Endothelial cell of umbilical vein (primary cell): ENCODE measurements around the gene SSRP1. TPM values are rescaled to one million over a fixed set of nuclear protein-coding genes. Genes with fewer than 3 reads are reported as not detected.
A peak's percentile ranks its signal among the peaks of the same experiment; 100 is the strongest.

Experiments
- BruUV-seq: library from RNA; stranded (reverse); fragments of 400-500 nt; replicated peaks from 2 replicates; lab custom pipeline; 2021; lab: Mats Ljungman, UMichigan
- CTCF ChIA-PET: fragments of 300-600, 350-600 bp; sonication (Branson Sonifier 250); formaldehyde crosslinking; loops from one replicate; lab custom pipeline; 2021; ENCODE audit warnings: antibody characterized with exemption, inconsistent platforms; lab: Charles Lee
- POLR2A ChIA-PET: fragments of 300-600, 350-600 bp; sonication (Branson Sonifier 250); formaldehyde crosslinking; loops from one replicate; lab custom pipeline; 2021; ENCODE audit warnings: antibody characterized with exemption, inconsistent platforms; lab: Charles Lee
- DNase-seq: peaks from one replicate; pipeline ENCODE4 v3.0.0-alpha.2; 2011; ENCODE audit warnings: low read depth, low spot score
- FAIRE-seq: peaks from 2 replicates; lab custom pipeline; 2011; peaks lifted over from hg19 to GRCh38; lab: Jason Lieb, UNC
- H2AFZ ChIP-seq: 2 replicates; pipeline ENCODE4 v1.6.0; 2012; ENCODE audit warnings: low read depth, low read length, control low read depth, inconsistent platforms
- H3K27ac ChIP-seq: 2 replicates; pipeline ENCODE4 v1.5.1; 2011; ENCODE audit warnings: low read depth, mild to moderate bottlenecking, control low read depth, low read length, moderate library complexity; ENCODE audit not compliant: insufficient read depth
- H3K27me3 ChIP-seq, 2 experiments: 2 replicates each; pipeline versions ENCODE4 v1.6.0 to v1.6.1; 2011; ENCODE audit warnings: low read length in 2 of 2, mixed read lengths in 1 of 2; ENCODE audit not compliant: control insufficient read depth in 2 of 2, insufficient read depth in 2 of 2
- H3K36me3 ChIP-seq, 2 experiments: 2 replicates in 1 of 2; 3 replicates in 1 of 2; pipeline ENCODE4 v1.5.1; 2011; ENCODE audit warnings: low read length in 2 of 2, mild to moderate bottlenecking in 1 of 2, moderate library complexity in 1 of 2; ENCODE audit not compliant: control insufficient read depth in 2 of 2, insufficient read depth in 2 of 2; ENCODE audit errors: extremely low read depth in 1 of 2
- H3K4me1 ChIP-seq: 3 replicates; pipeline ENCODE4 v1.5.1; 2011; ENCODE audit warnings: mild to moderate bottlenecking, low read length; ENCODE audit not compliant: control insufficient read depth, insufficient read depth; ENCODE audit errors: extremely low read depth
- H3K4me2 ChIP-seq: 2 replicates; pipeline ENCODE4 v1.6.1; 2011; ENCODE audit warnings: low read length, control low read depth, mixed read lengths; ENCODE audit not compliant: insufficient read depth
- H3K4me3 ChIP-seq, 3 experiments: fragments of 200-600 bp in 1 of 3; sonication (generic), shearing (Covaris generic) in 1 of 3; replicated peaks in 1 of 3; 2 replicates each; pipeline ENCODE4 v1.5.1; 2011 to 2016; ENCODE audit warnings: control low read depth in 3 of 3, low read length in 3 of 3, mild to moderate bottlenecking in 2 of 3, inconsistent platforms in 1 of 3, low read depth in 1 of 3, moderate library complexity in 1 of 3; ENCODE audit not compliant: insufficient read depth in 1 of 3
- H3K79me2 ChIP-seq: 2 replicates; pipeline ENCODE4 v1.6.0; 2012; ENCODE audit warnings: low read length, inconsistent platforms; ENCODE audit not compliant: control insufficient read depth, insufficient read depth
- H3K9ac ChIP-seq: replicated peaks from 2 replicates; pipeline ENCODE3; 2011; ENCODE audit warnings: low read length, control low read depth; ENCODE audit not compliant: insufficient read depth; ENCODE audit errors: extremely low read depth
- H3K9me1 ChIP-seq: replicated peaks from 3 replicates; pipeline ENCODE4 v1.6.0; 2011; ENCODE audit warnings: mild to moderate bottlenecking, low read length; ENCODE audit not compliant: control insufficient read depth, insufficient read depth; ENCODE audit errors: extremely low read depth
- H3K9me3 ChIP-seq: replicated peaks from 2 replicates; pipeline ENCODE4 v1.5.1; 2012; ENCODE audit warnings: low read length, inconsistent platforms; ENCODE audit not compliant: control insufficient read depth, insufficient read depth
- H4K20me1 ChIP-seq: replicated peaks from 2 replicates; pipeline ENCODE3; 2011; ENCODE audit warnings: mild to moderate bottlenecking, low read length; ENCODE audit not compliant: control insufficient read depth, insufficient read depth; ENCODE audit errors: extremely low read depth
- CTCF ChIP-seq, 2 donors: IDR thresholded peaks; 1 replicate in 1 of 2; 2 replicates in 1 of 2; pipeline ENCODE4 v1.5.1; 2011; ENCODE audit warnings: low read length in 2 of 2, mild to moderate bottlenecking in 2 of 2, moderate library complexity in 2 of 2, control low read depth in 1 of 2, inconsistent platforms in 1 of 2, low read depth in 1 of 2; ENCODE audit not compliant: insufficient read depth in 1 of 2; ENCODE audit errors: extremely low read depth in 1 of 2
- EZH2 ChIP-seq: IDR thresholded peaks from 2 replicates; pipeline ENCODE4 v1.6.1; 2012; ENCODE audit warnings: borderline replicate concordance, low read depth, mild to moderate bottlenecking, moderate library complexity, low read length, inconsistent platforms; ENCODE audit not compliant: severe bottlenecking
- FOS ChIP-seq: IDR thresholded peaks from 2 replicates; pipeline ENCODE4 v1.6.1; 2011; ENCODE audit warnings: mild to moderate bottlenecking, low read length, moderate library complexity, borderline replicate concordance; ENCODE audit not compliant: insufficient read depth
- GATA2 ChIP-seq: IDR thresholded peaks from 2 replicates; pipeline ENCODE4 v1.7.0; 2011; ENCODE audit warnings: low read depth, mild to moderate bottlenecking, moderate library complexity, mixed read lengths, low read length; ENCODE audit not compliant: insufficient read length, insufficient read depth
- JUN ChIP-seq: IDR thresholded peaks from 2 replicates; pipeline ENCODE4 v1.6.1; 2011; ENCODE audit warnings: borderline replicate concordance, low read depth; ENCODE audit not compliant: insufficient read length, insufficient read depth
- MYC ChIP-seq: IDR thresholded peaks from one replicate; pipeline ENCODE4 v1.6.1; 2011; ENCODE audit warnings: mild to moderate bottlenecking, low read depth, low read length
- POLR2A ChIP-seq: IDR thresholded peaks from 2 replicates; pipeline ENCODE4 v1.6.1; 2012; ENCODE audit warnings: low read depth, mild to moderate bottlenecking, control low read depth, low read length
- POLR2AphosphoS5 ChIP-seq: IDR thresholded peaks from 2 replicates; pipeline ENCODE4 v1.6.1; 2012; ENCODE audit warnings: low read depth, mild to moderate bottlenecking, control low read depth, low read length, moderate library complexity; ENCODE audit not compliant: insufficient read depth
- dilution Hi-C: fragments of 300-500 bp; cut with MboI; formaldehyde crosslinking; loops from one replicate; pipeline ENCODE4 v1.15.0; 2019; ENCODE audit warnings: low sequenced_read_pairs; ENCODE audit not compliant: extremely low pct_ligation_motif_present
- intact Hi-C: fragments of 100-400 bp; cut with micrococcal nuclease; formaldehyde crosslinking; loops from one replicate; pipeline ENCODE4 v1.10.0; 2022
- polyA plus RNA-seq, 4 experiments: library from polyadenylated mRNA; depleted of rRNA in 3 of 4; stranded (reverse) in 3 of 4; unstranded in 1 of 4; fragments of >200 nt; gene quantifications; 2 replicates each; pipeline versions ENCODE4 v1.2.1 to v1.2.3, GENCODE V29; 2011 to 2012; ENCODE audit warnings: missing spikeins in 1 of 4
- total RNA-seq: library from RNA; stranded (reverse); gene quantifications from 2 replicates; pipeline ENCODE4 v1.2.3, GENCODE V29; 2021
- TF ChIP-seq, protein P1 (sequence below): IDR thresholded peaks from 2 replicates; pipeline ENCODE4 v1.6.1; 2011; ENCODE audit not compliant: insufficient read depth, insufficient read length

Gene SSRP1
- total and polyA plus RNA-seq, 2 donors (not counting 3 experiments of a cell fraction or from before 2014, with no cell fraction given), result 130 to 146 TPM

- ChIA-PET CTCF (interaction anchor here (0.6 to 2.3 kb wide), 23 partner anchors 9 to 710 kb away, joined by 3 to 13 read pairs (median 3); partner anchors contain the start of genes P2RX3 and RTN4RL2), POLR2A (no interaction called here)
- peak; percentile 41 for DNase-seq
- Histone ChIP-seq H3K4me3 (no peak overlapping the region), H2AFZ (peak overlapping the region; percentile 89), H3K27ac (no peak overlapping the region), H3K9ac (no peak overlapping the region), H4K20me1 (no peaks in the 10 kb centered on the region), H3K4me1 (no peaks in the 10 kb centered on the region), H3K36me3 (no peaks in the 10 kb centered on the region), H3K79me2 (no peaks in the 10 kb centered on the region), H3K27me3 (no peaks in the 10 kb centered on the region), H3K9me1 (no peaks in the 10 kb centered on the region), H3K9me3 (no peaks in the 10 kb centered on the region), H3K4me2 (no peak overlapping the region)
- intact Hi-C loops, result loop anchor here (1.0 to 5.0 kb wide), 3 partner anchors 58 to 1173 kb away; no protein-coding TSS in a partner anchor
- TF ChIP-seq FOS, result no peak
- TF ChIP-seq MYC, result no peak
- TF ChIP-seq JUN, result no peak
- peak; percentile 88 to 97 for TF ChIP-seq CTCF (IDR thresholded peaks at IDR 0.05; ENCODE audit: extremely low read depth in 1 of 2, insufficient read depth in 1 of 2, low read depth in 1 of 2, low read length in 2 of 2)
- no peak for TF ChIP-seq GATA2
- TF ChIP-seq EZH2, result no peak
- TF ChIP-seq, protein P1, sequence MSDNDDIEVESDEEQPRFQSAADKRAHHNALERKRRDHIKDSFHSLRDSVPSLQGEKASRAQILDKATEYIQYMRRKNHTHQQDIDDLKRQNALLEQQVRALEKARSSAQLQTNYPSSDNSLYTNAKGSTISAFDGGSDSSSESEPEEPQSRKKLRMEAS, result no peak
- no peak for TF ChIP-seq POLR2AphosphoS5
- TF ChIP-seq POLR2A, result no peak
- FAIRE-seq, result peak; percentile 15
- dilution Hi-C loops, result no loop called here
- no TSS peak for BruUV-seq
Observed at GRCh38 chr11:57349491-57350274, 14.0 kb upstream of the SSRP1 start.
